Spleen (tissue), 7 donors: ENCODE data around the gene HNMT.

Source experiments
- POLR2A ChIP-seq, 3 donors: fragments of 450-650 bp; IDR thresholded peaks; one replicate each; pipeline ENCODE4 v1.5.1; 2017; ENCODE audit warnings: antibody characterized with exemption in 3 of 3, mild to moderate bottlenecking in 1 of 3
- TF ChIP-seq, protein P1 (sequence below), 11 experiments: fragments of 200-600 bp in 7 of 11; fragments of 450-650 bp in 4 of 11; sonication (generic) in 4 of 11; IDR thresholded peaks in 8 of 11; conservative IDR thresholded peaks in 3 of 11; 1 replicate in 7 of 11; 2 replicates in 4 of 11; pipeline versions ENCODE4 v1.4.0 to v1.8.0; 2016 to 2021; ENCODE audit warnings: antibody characterized with exemption in 11 of 11, inconsistent platforms in 4 of 11, mild to moderate bottlenecking in 1 of 11
- donor health status: DM: no; HTN: no; CAD: no; lungs with moderate emphysema.
- donor health status: DM: no; HTN: no; CAD: no.
- donor health status: DM: no; HTN: no; CAD: no.

- TF ChIP-seq, protein P1, sequence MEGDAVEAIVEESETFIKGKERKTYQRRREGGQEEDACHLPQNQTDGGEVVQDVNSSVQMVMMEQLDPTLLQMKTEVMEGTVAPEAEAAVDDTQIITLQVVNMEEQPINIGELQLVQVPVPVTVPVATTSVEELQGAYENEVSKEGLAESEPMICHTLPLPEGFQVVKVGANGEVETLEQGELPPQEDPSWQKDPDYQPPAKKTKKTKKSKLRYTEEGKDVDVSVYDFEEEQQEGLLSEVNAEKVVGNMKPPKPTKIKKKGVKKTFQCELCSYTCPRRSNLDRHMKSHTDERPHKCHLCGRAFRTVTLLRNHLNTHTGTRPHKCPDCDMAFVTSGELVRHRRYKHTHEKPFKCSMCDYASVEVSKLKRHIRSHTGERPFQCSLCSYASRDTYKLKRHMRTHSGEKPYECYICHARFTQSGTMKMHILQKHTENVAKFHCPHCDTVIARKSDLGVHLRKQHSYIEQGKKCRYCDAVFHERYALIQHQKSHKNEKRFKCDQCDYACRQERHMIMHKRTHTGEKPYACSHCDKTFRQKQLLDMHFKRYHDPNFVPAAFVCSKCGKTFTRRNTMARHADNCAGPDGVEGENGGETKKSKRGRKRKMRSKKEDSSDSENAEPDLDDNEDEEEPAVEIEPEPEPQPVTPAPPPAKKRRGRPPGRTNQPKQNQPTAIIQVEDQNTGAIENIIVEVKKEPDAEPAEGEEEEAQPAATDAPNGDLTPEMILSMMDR (IDR thresholded peaks at IDR 0.05 in 8 of 11, conservative IDR thresholded peaks at IDR 0.05 in 3 of 11), result no peak
- TF ChIP-seq POLR2A (IDR thresholded peaks at IDR 0.05), result no peak
Observed at GRCh38 chr2:137937246-137937645, 27.0 kb upstream of the HNMT start.
